ENCODE measurements around the gene ARHGAP21.

DNA sequence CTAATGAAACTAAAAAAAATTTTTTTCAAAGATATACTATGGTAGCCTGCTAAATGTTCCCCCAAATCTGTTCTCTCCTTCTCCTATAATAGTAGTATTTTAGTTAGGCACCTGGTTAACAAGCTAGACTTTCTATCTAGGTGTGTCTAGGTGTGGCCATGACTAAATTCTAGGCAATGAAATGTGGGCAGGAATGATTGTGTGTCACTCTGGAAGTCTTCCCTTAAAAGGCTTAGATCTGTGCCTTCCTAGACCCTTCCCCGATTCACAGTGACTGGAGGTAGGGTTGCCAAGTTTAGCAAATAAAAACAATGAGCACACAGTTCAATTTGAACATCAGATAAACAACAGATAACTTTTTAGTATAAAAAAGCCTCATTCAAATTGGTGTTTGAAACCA, 8.3 kb upstream of the ARHGAP21 start:
- TF ChIP-seq CTCF (IDR thresholded peaks at IDR 0.05; ENCODE audit: poor library complexity, severe bottlenecking) (no peak), RAD21 (conservative IDR thresholded peaks at IDR 0.05) (no peak), TAF1 (IDR thresholded peaks at IDR 0.05; ENCODE audit: low read depth) (no peak), POLR2AphosphoS5 (IDR thresholded peaks at IDR 0.05) (no peak), SMC3 (conservative IDR thresholded peaks at IDR 0.05; ENCODE audit: poor library complexity) (no peak), EP300 (conservative IDR thresholded peaks at IDR 0.05; ENCODE audit: poor library complexity, severe bottlenecking) (no peak)
- TF ChIP-seq, protein P1, sequence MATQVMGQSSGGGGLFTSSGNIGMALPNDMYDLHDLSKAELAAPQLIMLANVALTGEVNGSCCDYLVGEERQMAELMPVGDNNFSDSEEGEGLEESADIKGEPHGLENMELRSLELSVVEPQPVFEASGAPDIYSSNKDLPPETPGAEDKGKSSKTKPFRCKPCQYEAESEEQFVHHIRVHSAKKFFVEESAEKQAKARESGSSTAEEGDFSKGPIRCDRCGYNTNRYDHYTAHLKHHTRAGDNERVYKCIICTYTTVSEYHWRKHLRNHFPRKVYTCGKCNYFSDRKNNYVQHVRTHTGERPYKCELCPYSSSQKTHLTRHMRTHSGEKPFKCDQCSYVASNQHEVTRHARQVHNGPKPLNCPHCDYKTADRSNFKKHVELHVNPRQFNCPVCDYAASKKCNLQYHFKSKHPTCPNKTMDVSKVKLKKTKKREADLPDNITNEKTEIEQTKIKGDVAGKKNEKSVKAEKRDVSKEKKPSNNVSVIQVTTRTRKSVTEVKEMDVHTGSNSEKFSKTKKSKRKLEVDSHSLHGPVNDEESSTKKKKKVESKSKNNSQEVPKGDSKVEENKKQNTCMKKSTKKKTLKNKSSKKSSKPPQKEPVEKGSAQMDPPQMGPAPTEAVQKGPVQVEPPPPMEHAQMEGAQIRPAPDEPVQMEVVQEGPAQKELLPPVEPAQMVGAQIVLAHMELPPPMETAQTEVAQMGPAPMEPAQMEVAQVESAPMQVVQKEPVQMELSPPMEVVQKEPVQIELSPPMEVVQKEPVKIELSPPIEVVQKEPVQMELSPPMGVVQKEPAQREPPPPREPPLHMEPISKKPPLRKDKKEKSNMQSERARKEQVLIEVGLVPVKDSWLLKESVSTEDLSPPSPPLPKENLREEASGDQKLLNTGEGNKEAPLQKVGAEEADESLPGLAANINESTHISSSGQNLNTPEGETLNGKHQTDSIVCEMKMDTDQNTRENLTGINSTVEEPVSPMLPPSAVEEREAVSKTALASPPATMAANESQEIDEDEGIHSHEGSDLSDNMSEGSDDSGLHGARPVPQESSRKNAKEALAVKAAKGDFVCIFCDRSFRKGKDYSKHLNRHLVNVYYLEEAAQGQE (IDR thresholded peaks at IDR 0.05; ENCODE audit: borderline replicate concordance), result no peak

All from neural cell (in vitro differentiated cells).